Measurements from ENCODE around the gene FOXB1.

GRCh38 chr15:60009980-60010732, 6.0 kb downstream of the FOXB1 start:
- TF ChIP-seq CTCF (IDR thresholded peaks at IDR 0.05) (no peak), POLR2AphosphoS5 (IDR thresholded peaks at IDR 0.05) (no peak), POLR2A (IDR thresholded peaks at IDR 0.05) (no peak), EP300 (IDR thresholded peaks at IDR 0.05) (no peak)
